Uterus (tissue), 4 donors: ENCODE data around the gene KIF26B. TPM values are rescaled to one million over a fixed set of nuclear protein-coding genes. Genes with fewer than 3 reads are reported as not detected.

Experiments
- DNase-seq, 2 donors: peaks; one replicate each; pipeline ENCODE4 v3.0.0-alpha.2; 2019 to 2020
- H3K27ac ChIP-seq, 2 donors: fragments of 200-600 bp; sonication (generic); 1 replicate in 1 of 2; 2 replicates in 1 of 2; pipeline ENCODE4 v1.5.1; 2016 to 2018
- H3K27me3 ChIP-seq, 2 donors: fragments of 200-600 bp; sonication (generic); one replicate each; pipeline ENCODE4 v1.5.1; 2018 to 2019; ENCODE audit warnings: control low read depth in 1 of 2
- H3K36me3 ChIP-seq, 2 donors: fragments of 200-600 bp; sonication (generic); one replicate each; pipeline ENCODE4 v1.5.1; 2019; ENCODE audit warnings: control low read depth in 1 of 2
- H3K4me1 ChIP-seq, 2 donors: fragments of 200-600 bp; sonication (generic); one replicate each; pipeline ENCODE4 v1.5.1; 2018 to 2019; ENCODE audit warnings: control low read depth in 1 of 2
- H3K4me3 ChIP-seq, 2 donors: fragments of 200-600 bp; sonication (generic); 1 replicate in 1 of 2; 2 replicates in 1 of 2; pipeline ENCODE4 v1.5.1; 2018 to 2019; ENCODE audit warnings: mild to moderate bottlenecking in 1 of 2
- H3K9me3 ChIP-seq, 2 donors: fragments of 200-600 bp; sonication (generic); one replicate each; pipeline ENCODE4 v1.5.1; 2019; ENCODE audit warnings: control low read depth in 1 of 2
- POLR2A ChIP-seq, 2 donors: fragments of 450-650 bp; IDR thresholded peaks; one replicate each; pipeline ENCODE4 v1.6.1; 2016; ENCODE audit warnings: antibody characterized with exemption in 2 of 2, mild to moderate bottlenecking in 1 of 2, moderate library complexity in 1 of 2
- intact Hi-C: fragments of 100-400 bp; cut with DNase I; formaldehyde crosslinking; loops from one replicate; pipeline ENCODE4 v1.15.1; 2023; ENCODE audit warnings: low total_unique reads
- total RNA-seq, 4 donors: library from RNA; depleted of rRNA in 3 of 4; stranded (reverse); fragments of >200 nt in 3 of 4; gene quantifications; one replicate each; pipeline versions ENCODE4 v1.1.0 to v1.2.4, GENCODE V29; 2014 to 2023
- TF ChIP-seq, protein P1 (sequence below), 4 experiments: fragments of 200-600 bp in 2 of 4; fragments of 450-650 bp in 2 of 4; sonication (generic) in 2 of 4; IDR thresholded peaks; one replicate each; pipeline ENCODE4 v1.5.1; 2016 to 2019; ENCODE audit warnings: antibody characterized with exemption in 4 of 4, mild to moderate bottlenecking in 2 of 4, moderate library complexity in 1 of 4
- donor health status: DM: yes; HTN: yes; CAD: no.

Gene KIF26B
- total RNA-seq, 4 donors from 2014 or later: 0.27 to 17.4 (median 1.3) TPM; not detected in 1

- Histone ChIP-seq H3K27ac (no peak overlapping the region), H3K9me3 (no peaks in the 10 kb centered on the region), H3K4me1 (no peaks in the 10 kb centered on the region), H3K4me3 (no peak overlapping the region), H3K36me3 (no peaks in the 10 kb centered on the region), H3K27me3 (no peaks in the 10 kb centered on the region)
- TF ChIP-seq, protein P1, sequence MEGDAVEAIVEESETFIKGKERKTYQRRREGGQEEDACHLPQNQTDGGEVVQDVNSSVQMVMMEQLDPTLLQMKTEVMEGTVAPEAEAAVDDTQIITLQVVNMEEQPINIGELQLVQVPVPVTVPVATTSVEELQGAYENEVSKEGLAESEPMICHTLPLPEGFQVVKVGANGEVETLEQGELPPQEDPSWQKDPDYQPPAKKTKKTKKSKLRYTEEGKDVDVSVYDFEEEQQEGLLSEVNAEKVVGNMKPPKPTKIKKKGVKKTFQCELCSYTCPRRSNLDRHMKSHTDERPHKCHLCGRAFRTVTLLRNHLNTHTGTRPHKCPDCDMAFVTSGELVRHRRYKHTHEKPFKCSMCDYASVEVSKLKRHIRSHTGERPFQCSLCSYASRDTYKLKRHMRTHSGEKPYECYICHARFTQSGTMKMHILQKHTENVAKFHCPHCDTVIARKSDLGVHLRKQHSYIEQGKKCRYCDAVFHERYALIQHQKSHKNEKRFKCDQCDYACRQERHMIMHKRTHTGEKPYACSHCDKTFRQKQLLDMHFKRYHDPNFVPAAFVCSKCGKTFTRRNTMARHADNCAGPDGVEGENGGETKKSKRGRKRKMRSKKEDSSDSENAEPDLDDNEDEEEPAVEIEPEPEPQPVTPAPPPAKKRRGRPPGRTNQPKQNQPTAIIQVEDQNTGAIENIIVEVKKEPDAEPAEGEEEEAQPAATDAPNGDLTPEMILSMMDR (IDR thresholded peaks at IDR 0.05): no peak
- no peak for TF ChIP-seq POLR2A (IDR thresholded peaks at IDR 0.05)
- intact Hi-C loops: no loop called here
- no peak for DNase-seq
These were observed 306.9 kb downstream of the KIF26B start for GRCh38 chr1:245461681-245462080.

DNA sequence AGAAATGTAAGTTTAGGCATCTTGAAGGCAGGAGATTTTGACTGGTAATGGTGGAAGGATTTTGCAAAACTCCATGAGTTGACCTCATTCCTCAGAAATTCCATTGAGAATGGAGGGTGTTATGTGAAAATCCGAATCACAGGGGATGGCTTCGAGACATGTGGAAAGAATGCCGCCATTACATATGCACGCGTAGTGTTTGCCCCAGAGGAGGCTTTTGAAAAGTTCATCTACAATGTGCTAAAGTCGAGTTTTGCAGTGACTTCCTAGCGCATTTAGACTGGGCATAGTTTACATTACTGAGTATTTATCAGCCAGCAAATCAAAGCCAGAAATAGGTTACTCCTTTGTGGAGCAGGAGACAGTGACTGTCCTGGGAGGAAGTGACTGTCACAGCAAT, 307.4 kb downstream of the KIF26B start:
- Histone ChIP-seq H3K36me3 (no peaks in the 10 kb centered on the region), H3K4me1 (no peaks in the 10 kb centered on the region), H3K4me3 (no peak overlapping the region), H3K9me3 (no peaks in the 10 kb centered on the region), H3K27me3 (no peaks in the 10 kb centered on the region), H3K27ac (no peak overlapping the region)
- TF ChIP-seq POLR2A (IDR thresholded peaks at IDR 0.05): no peak
- TF ChIP-seq, protein P1 (IDR thresholded peaks at IDR 0.05): no peak
- intact Hi-C loops: no loop called here
- no peak for DNase-seq

- no peak overlapping the region for H3K27ac ChIP-seq
- intact Hi-C loops: no loop called here
- H3K9me3 ChIP-seq: no peaks in the 10 kb centered on the region
- no peaks in the 10 kb centered on the region for H3K36me3 ChIP-seq
- no peak for TF ChIP-seq POLR2A (IDR thresholded peaks at IDR 0.05)
- TF ChIP-seq, protein P1 (IDR thresholded peaks at IDR 0.05): no peak
- no peaks in the 10 kb centered on the region for H3K4me1 ChIP-seq
- no peak for DNase-seq
- no peak overlapping the region for H3K4me3 ChIP-seq
- no peaks in the 10 kb centered on the region for H3K27me3 ChIP-seq
These were observed 308.8 kb downstream of the KIF26B start for GRCh38 chr1:245463392-245464165.

DNA sequence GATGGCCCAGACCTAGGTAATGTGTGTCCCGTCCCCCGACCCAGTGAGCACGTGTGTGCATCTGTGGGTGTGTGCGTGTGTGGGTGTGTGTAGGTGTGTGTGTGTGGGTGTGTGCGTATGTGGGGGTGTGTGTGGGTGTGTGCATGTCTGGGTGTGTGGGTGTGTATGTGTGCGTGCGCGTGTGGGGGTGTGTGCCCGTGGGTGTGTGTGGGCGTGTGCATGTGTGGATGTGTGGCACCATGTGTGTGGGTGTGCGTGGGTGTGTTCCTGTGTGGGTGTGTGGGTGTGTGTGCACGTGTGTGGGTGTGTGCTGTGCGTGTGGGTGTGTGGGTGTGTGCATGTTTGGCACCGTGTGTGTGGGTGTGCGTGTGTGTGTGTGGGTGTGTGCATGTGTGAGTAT, 309.5 kb downstream of the KIF26B start:
- H3K27ac ChIP-seq: no peak overlapping the region
- no peak for DNase-seq
- intact Hi-C loops: no loop called here
- H3K36me3 ChIP-seq: no peaks in the 10 kb centered on the region
- no peaks in the 10 kb centered on the region for H3K9me3 ChIP-seq
- TF ChIP-seq, protein P1 (IDR thresholded peaks at IDR 0.05): no peak
- no peak for TF ChIP-seq POLR2A (IDR thresholded peaks at IDR 0.05)
- H3K27me3 ChIP-seq: no peaks in the 10 kb centered on the region
- no peaks in the 10 kb centered on the region for H3K4me1 ChIP-seq
- no peak overlapping the region for H3K4me3 ChIP-seq

DNA sequence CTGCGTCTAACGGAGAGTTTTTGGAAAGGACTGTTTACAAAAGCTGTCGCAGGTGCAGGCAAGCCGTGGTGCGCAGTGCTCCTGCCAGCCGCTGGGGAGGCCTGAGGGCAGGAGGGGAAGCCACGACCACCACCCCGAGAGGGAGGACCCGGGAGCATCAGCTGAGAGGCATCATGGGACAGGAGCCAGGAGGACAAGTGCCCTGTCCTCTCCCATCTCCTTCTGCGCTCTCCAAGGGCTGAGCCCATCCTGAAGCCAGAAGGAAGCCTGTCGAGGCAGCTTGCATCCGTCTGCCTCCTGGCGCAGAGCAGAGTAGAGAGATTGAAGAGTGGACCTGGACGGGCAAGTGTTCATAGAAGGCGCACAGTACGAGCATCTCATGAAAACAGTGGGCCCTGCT, 310.9 kb downstream of the KIF26B start:
- no peak for TF ChIP-seq POLR2A (IDR thresholded peaks at IDR 0.05)
- TF ChIP-seq, protein P1 (IDR thresholded peaks at IDR 0.05): no peak
- Histone ChIP-seq H3K4me1 (no peaks in the 10 kb centered on the region), H3K9me3 (no peaks in the 10 kb centered on the region), H3K4me3 (no peak overlapping the region), H3K27me3 (no peaks in the 10 kb centered on the region), H3K27ac (no peak overlapping the region), H3K36me3 (no peaks in the 10 kb centered on the region)
- no peak for DNase-seq
- intact Hi-C loops: no loop called here
